ENCODE data around the gene LEFTY2.
"Not testable (repeated sequence)": the region's sequence is repeated elsewhere in the genome, so short reads cannot be mapped to it uniquely, and the experiment has no call there.

Gene LEFTY2

GRCh38 chr1:225941187-225941941 lies at the start of gene LEFTY2:
LEFTY2 (minus strand) TSS chr1:225941220; CDS start chr1:225941140, 80 bp downstream.
- DNase-seq (ENCODE audit: low read depth) = no peak

GRCh38 chr1:225987491-225988316 lies 46.7 kb upstream of the LEFTY2 start:
- DNase-seq (ENCODE audit: low read depth) = no peak

GRCh38 chr1:225981714-225982113 lies 40.7 kb upstream of the LEFTY2 start:
- no peak for DNase-seq (ENCODE audit: low read depth)

GRCh38 chr1:225980005-225980836 lies 39.2 kb upstream of the LEFTY2 start:
- no peak for DNase-seq (ENCODE audit: low read depth)

GRCh38 chr1:225979421-225979820 lies 38.4 kb upstream of the LEFTY2 start:
- DNase-seq (ENCODE audit: low read depth) = no peak

GRCh38 chr1:225977937-225978748 lies 37.1 kb upstream of the LEFTY2 start:
- DNase-seq (ENCODE audit: low read depth) = no peak

DNA sequence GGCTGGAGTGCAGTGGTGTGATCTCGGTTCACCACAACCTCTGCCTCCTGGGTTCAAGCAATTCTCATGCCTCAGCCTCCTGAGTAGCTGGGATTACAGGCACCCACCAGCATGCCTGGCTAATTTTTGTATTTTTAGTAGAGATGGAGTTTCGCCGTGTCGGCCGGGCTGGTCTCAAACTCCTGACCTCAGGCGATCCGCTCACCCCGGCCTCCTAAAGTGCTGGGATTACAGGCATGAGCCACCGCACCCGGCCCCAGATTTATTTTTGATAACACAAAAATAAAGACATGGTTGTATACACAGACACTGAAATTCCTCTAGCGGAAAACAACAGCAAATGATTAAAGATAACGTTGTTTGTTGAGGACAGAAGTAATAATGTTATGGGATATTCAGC lies 34.1 kb upstream of the LEFTY2 start:
- not testable (repeated sequence) for DNase-seq (ENCODE audit: low read depth)

GRCh38 chr1:225974454-225974853 lies 33.4 kb upstream of the LEFTY2 start:
- DNase-seq (ENCODE audit: low read depth) = no peak

- no peak for DNase-seq (ENCODE audit: low read depth)
These were observed 32.1 kb upstream of the LEFTY2 start for GRCh38 chr1:225973158-225973557.

- no peak for DNase-seq (ENCODE audit: low read depth)
These were observed 31.5 kb upstream of the LEFTY2 start for GRCh38 chr1:225972344-225973152.

DNA sequence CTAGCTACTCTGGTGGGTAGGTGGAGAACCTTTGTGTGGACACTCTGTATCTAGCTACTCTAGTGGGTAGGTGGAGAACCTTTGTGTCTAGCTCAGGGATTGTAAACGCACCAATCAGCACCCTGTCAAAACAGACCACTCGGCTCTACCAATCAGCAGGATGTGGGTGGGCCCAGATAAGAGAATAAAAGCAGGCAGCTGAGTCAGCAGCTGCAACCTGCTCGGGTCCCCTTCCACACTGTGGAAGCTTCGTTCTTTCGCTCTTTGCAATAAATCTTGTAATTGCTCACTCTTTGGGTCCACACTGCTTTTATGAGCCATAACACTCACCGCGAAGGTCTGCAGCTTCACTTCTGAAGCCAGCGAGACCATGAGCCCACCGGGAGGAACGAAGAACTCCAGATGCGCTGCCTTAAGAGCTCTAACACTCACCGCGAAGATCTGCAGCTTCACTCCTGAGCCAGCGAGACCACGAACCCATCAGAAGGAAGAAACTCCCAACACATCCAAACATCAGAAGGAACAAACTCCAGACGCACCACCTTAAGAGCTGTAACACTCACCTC lies 29.7 kb upstream of the LEFTY2 start:
- not testable (repeated sequence) for DNase-seq (ENCODE audit: low read depth)

- not testable (repeated sequence) for DNase-seq (ENCODE audit: low read depth)
These were observed 28.7 kb upstream of the LEFTY2 start for GRCh38 chr1:225969751-225970150.

DNA sequence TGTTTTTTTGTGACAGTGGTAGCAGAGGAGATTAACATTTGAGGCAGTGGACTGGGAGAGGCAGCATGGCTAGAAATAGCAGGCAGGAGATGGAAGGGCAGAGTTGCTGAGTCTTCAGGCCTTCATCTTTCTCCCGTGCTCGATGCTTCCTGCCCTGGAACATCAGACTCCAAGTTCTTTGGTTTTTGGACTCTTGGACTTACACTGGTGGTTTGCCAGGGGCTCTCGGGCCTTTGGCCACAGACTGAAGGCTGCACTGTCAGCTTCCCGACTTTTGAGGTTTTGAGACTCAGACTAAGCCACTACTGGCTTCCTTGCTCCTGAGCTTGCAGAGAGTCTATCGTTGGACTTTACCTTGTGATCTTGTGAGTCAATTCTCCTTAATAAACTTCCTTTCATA lies 24.2 kb upstream of the LEFTY2 start:
- DNase-seq (ENCODE audit: low read depth) = no peak

GRCh38 chr1:225963735-225964530 lies 22.9 kb upstream of the LEFTY2 start:
- DNase-seq (ENCODE audit: low read depth) = no peak

GRCh38 chr1:225962440-225962975 lies 21.5 kb upstream of the LEFTY2 start:
- no peak for DNase-seq (ENCODE audit: low read depth)

DNA sequence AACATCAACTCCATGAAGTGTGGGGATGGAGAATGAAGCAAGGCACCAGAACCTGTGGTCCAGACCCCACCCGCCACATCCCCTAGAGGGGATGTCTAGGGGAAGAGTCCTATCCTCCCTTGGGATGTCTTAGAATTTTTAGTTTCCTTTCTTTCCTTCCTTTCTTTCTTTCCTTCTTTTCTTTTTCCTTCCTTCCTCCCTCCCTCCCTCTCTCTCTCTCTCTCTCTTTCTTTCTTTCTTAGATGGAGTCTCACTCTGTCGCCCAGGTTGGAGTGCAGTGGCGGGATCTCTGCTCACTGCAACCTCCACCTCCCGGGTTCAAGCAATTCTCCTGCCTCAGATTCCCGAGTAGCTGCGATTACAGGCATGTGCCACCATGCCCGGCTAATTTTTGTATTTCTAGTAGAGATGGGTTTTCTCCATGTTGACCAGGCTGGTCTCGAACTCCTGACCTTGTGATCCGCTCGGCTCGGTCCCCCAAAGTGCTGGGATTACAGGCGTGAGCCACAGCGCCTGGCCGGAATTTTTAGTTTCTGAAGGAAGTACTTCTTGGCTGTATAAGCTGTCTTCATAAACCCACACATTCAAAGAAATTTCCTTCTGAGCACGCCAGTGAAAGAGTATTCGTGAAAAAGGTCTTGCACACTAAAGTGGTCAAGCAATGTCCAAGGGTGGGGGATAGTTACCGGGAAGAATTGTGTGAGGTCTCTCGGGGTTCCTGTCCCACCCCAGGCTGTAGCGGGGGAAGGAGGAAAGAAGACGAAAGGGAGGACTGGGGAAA lies 20.8 kb upstream of the LEFTY2 start:
- DNase-seq (ENCODE audit: low read depth) = no peak

- DNase-seq (ENCODE audit: low read depth) = no peak
These were observed 17.0 kb upstream of the LEFTY2 start for GRCh38 chr1:225958041-225958440.

- DNase-seq (ENCODE audit: low read depth) = no peak
These were observed 13.7 kb upstream of the LEFTY2 start for GRCh38 chr1:225954753-225955152.
